Left hindlimb (tissue), 1 donor: ENCODE data around the gene IWS1.
A peak's percentile ranks its signal among the peaks of the same experiment; 100 is the strongest.

Experiments used
- DNase-seq: peaks from one replicate; pipeline ENCODE4 v3.0.0-alpha.2; 2018

Gene IWS1

DNA sequence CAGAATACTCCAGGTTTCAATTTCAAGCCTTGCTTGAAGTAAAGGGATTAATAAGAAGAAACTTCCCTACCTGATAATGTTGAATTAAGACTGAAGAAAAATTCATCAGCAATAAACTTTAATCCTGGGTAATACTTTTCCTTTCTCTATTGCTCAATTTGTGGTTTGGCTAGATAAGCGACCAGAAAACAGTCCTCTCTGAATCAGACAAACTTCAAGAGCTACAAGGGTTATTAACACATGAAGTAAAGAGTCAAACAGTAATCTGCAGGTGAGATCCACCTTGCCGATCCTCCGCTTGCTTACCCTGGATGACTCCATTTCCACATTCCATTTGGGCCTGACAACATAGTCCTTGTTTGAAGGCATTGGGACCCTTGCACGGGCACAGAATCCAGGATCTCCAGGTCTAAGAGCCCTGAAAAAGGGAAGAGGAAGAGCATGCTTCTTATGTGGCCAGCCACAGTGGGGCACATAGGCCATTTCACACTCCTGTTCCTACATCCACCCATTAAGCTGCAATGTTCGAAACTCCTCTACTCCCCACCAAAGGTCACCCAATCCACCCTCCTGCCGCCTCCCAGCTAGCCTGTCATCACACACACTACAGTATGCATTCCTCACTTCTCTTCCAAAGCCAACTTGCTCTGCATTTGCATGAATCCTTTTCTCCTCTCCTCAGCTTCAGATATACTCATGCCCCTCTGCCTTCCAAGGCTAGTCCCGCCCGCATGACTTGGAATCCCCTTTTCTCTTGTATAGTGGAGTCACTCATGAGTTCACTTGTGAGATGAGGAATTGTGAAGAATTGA, 39.8 kb downstream of the IWS1 start:
- DNase-seq, result no peak

GRCh38 chr2:127485694-127486071, 40.6 kb downstream of the IWS1 start:
- no peak for DNase-seq

GRCh38 chr2:127485051-127485693, 41.1 kb downstream of the IWS1 start:
- DNase-seq, result no peak

DNA sequence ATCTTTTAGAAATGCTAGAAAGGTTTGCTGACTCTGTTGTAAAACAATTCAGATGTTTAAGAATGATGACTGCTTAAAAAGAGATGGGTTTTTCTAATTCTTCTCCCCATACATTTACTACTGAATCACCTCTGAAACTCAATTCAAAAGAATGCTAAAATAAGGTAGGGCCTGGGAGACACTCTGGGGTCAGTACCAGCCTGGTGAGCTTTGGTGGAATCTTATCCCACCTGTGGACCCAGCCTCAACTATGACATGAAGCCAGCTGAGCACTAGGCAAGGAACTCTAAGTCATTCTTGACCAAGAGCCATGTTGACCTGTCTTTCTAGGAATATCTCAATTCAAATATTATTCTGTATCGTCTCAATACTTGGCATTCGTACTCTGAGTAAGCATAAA, 44.3 kb downstream of the IWS1 start:
- DNase-seq, result no peak

- DNase-seq, result no peak
Measured at GRCh38 chr2:127479866-127480743, 46.2 kb downstream of the IWS1 start.

- no peak for DNase-seq
Measured at GRCh38 chr2:127479219-127479825, 47.0 kb downstream of the IWS1 start.

DNA sequence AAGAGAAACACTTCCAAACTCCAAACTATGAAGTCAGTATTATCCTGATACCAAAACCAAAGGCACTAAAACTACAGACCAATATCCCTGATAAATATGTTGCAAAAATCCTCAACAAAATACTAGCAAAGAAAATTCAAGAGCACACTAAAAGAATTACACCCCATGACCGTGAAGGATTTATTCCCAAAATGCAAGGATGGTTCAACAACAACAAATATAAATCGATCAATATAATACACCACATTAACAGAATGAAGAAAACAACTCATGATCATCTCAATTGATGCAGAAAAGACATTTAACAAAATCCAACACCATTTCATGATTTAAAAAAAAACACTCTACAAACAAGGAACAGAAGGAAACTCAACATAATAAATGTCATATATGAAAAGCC, 50.5 kb downstream of the IWS1 start:
- no peak for DNase-seq

- no peak for DNase-seq
Measured at GRCh38 chr2:127472268-127472667, 54.0 kb downstream of the IWS1 start.

DNA sequence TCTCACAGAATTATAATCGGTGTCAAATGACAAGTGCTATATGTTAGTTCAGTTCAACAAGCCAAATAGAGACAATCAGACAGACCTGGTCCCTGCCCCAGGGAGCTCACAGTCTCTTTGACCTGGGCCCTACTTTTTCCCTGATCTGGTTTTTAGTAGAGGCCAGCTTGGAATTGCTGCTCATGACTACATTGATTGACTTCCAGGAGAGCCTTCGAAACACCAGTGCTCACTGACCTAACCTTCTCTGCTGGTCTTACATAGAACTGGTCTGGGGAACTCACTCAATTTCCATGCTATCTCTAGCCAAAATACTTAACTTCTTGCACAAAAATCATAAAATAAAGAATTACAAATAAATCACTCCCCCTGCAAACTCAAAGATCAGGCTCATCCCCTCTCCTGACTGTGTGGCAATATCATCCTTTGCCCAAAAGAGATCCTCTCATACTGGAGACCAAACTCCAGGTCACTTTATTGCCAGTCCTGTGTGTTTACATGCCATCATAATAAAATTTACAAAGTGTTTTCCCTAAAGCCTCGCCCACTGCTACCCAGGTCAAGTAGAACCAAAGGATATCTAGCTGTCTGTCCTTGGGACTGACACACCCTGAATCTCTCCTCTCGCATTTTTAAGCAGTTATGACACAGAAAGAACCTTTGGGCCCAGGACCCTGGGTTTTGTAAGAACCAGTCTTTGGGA, 54.9 kb downstream of the IWS1 start:
- no peak for DNase-seq

GRCh38 chr2:127469974-127470373, 56.3 kb downstream of the IWS1 start:
- no peak for DNase-seq

DNA sequence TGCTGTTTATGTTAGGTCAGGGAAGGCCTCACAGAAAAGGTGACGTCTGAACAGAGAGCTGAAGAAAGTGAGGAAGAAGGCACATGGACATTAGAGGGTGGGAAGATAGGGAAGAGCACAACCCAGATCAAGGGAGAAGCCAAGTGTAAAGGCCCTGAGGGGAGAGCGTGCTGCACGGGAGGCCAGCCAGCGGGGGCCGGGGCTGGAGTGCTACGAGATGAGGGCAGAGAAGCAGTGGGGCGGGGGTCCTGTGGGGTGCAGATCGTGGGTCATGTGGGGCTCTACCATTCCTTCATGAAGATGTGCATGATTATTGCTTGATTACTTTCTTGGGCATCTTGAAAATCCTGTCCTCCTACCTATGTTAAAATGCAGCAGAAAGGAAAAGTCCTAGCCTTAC, 57.2 kb downstream of the IWS1 start:
- DNase-seq, result no peak

- DNase-seq, result no peak
Measured at GRCh38 chr2:127465258-127465657, 61.0 kb downstream of the IWS1 start.

DNA sequence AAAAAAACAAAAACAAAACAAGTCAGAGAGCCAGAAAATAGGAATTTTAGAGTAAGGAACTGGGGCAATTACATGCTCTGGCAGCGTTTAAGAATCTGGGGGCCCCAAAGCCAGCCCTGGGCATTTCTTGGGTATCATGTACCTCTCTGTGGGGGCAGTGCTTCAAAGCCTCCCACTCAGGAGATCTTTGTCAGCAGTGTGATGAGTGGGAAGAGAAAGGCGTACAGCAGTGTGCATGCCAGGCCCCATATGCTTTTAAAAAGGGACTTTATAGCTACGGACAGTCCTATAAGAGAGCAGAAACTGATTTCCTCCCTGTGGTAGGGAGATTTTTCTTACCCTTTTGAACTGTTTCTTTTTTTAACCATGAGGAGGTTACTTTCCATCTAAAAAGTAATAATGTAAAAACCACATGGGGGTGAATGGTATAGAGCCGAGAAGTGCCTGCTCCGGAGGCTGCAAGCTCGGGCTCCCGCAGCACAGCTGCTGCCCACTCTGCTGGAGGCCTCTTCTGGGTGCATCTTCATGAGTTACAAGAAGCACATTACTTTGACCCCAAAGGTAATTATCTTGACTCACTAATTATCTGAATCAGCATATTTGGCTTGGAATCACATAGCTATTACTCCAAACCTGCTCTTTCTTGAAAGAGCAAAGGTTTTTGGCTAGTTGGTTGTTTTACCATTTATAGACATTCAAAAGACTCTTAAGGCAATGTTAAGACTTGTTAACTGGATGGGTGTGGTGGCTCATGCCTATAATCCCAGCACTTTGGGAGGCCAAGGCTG, 61.6 kb downstream of the IWS1 start:
- DNase-seq, result no peak

- peak; percentile 83 for DNase-seq
Measured at GRCh38 chr2:127463155-127463991, 62.9 kb downstream of the IWS1 start.

GRCh38 chr2:127462461-127462860, 63.8 kb downstream of the IWS1 start:
- no peak for DNase-seq

DNA sequence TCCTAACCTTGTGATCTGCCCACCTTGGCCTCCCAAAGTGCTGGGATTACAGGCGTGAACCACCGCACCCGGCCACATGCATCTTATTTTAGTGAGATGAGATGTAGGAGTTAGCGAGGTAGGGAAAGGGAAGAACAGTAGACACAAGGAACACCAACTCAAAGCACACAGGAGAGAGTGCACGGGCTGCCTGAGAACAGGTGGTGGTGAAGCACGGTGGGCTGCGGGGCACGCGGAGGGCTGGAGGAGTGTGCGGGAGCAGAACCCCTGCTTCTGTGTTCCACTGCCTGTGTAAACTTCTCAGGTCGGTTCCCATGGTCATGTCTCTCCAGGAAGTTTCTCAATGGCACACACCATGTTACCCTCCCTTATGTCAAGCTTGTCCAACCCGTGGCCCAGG, 69.3 kb downstream of the IWS1 start:
- no peak for DNase-seq

- no peak for DNase-seq
Measured at GRCh38 chr2:127455566-127456493, 70.5 kb downstream of the IWS1 start.

DNA sequence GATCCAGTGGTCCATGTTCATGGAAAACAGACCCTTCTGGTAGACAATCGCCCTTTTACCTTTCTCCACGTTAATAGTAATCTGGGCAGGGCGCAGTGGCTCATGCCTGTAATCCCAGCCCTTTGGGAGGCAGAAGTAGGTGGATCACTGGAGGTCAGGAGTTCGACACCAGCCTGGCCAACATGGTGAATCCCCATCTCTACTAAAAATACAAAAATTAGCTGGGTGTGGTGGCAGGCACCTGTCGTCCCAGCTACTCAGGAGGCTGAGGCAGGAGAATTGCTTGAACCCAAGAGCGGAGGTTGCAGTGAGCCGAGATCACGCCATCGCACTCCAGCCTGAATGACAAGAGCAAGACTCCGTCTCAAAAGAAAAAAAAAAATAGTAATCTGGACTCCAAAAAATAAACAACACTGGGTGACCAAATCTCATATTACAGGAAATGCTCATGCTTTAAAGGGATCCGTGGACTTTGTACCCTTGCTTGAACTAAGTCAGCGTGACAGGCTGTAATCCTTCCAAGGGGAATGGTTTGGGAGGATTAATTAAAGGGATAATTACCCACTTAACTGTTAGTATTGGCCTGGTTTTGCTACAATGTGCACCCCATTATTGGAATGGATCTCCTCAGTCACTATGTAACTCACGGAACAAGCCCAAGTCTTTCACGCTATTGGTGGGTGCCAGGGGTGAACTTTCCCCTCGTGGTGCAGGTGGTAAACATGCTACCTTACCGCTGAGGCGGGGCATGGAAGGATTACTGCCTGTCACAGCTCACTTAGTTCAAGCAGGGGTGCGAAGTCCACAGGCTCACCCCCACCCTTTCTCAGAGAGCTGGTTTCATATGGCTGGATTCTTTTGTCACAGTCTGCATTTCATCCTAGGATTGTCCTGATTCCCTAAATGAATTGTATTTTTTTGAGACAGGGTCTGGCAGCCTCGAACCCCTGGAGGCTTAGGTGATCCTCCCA, 71.4 kb downstream of the IWS1 start:
- DNase-seq, result no peak
